Common myeloid progenitor, CD34-positive (primary cell): ENCODE data around the gene IGF2BP2.
"Not testable (repeated sequence)": the region's sequence is repeated elsewhere in the genome, so short reads cannot be mapped to it uniquely, and the experiment has no call there.

Experiments used
- CTCF ChIA-PET: fragments of 350-600 bp; sonication (Branson Sonifier 250); formaldehyde crosslinking; loops from one replicate; lab custom pipeline; 2021; ENCODE audit warnings: antibody characterized with exemption; lab: Charles Lee
- POLR2A ChIA-PET: fragments of 350-600 bp; sonication (Branson Sonifier 250); formaldehyde crosslinking; loops from one replicate; lab custom pipeline; 2021; ENCODE audit warnings: antibody characterized with exemption; lab: Charles Lee
- DNase-seq, 3 donors: peaks; one replicate each; pipeline versions ENCODE4 v3.0.0 to v3.0.0-alpha.2; 2013
- H3K27ac ChIP-seq, 2 experiments: 1 replicate in 1 of 2; 2 replicates in 1 of 2; pipeline ENCODE4 v1.7.0; 2013; ENCODE audit warnings: inconsistent platforms in 2 of 2, low read length in 2 of 2, mild to moderate bottlenecking in 2 of 2, low read depth in 1 of 2, moderate library complexity in 1 of 2; ENCODE audit not compliant: severe bottlenecking in 2 of 2, insufficient read depth in 1 of 2, poor library complexity in 1 of 2
- H3K27me3 ChIP-seq, 5 experiments: replicated peaks in 2 of 5; 1 replicate in 3 of 5; 2 replicates in 2 of 5; pipeline versions ENCODE4 v1.6.1 to v1.7.0; 2013; ENCODE audit warnings: low read length in 4 of 5, mild to moderate bottlenecking in 2 of 5, moderate library complexity in 2 of 5, inconsistent platforms in 1 of 5; ENCODE audit not compliant: insufficient read depth in 5 of 5, control insufficient read depth in 4 of 5
- H3K36me3 ChIP-seq, 4 experiments: 1 replicate in 2 of 4; 2 replicates in 2 of 4; pipeline versions ENCODE4 v1.6.1 to v1.7.0; 2013; ENCODE audit warnings: low read length in 3 of 4, control low read depth in 1 of 4, mild to moderate bottlenecking in 1 of 4; ENCODE audit not compliant: control insufficient read depth in 4 of 4, insufficient read depth in 4 of 4
- H3K4me1 ChIP-seq, 4 experiments: 1 replicate in 3 of 4; 2 replicates in 1 of 4; pipeline versions ENCODE4 v1.6.1 to v1.7.1; 2013; ENCODE audit warnings: low read length in 3 of 4, mild to moderate bottlenecking in 3 of 4, control low read depth in 1 of 4, inconsistent platforms in 1 of 4, moderate library complexity in 1 of 4; ENCODE audit not compliant: control insufficient read depth in 4 of 4, insufficient read depth in 4 of 4; ENCODE audit errors: control extremely low read depth in 1 of 4
- H3K4me3 ChIP-seq, 7 experiments: 1 replicate in 4 of 7; 2 replicates in 3 of 7; pipeline versions ENCODE4 v1.5.1 to v1.7.0; 2013; ENCODE audit warnings: mild to moderate bottlenecking in 7 of 7, low read length in 6 of 7, moderate library complexity in 6 of 7, inconsistent platforms in 2 of 7, low read depth in 2 of 7, control low read depth in 1 of 7; ENCODE audit not compliant: insufficient read depth in 4 of 7, control insufficient read depth in 1 of 7; ENCODE audit errors: extremely low read depth in 1 of 7
- H3K9me3 ChIP-seq, 5 experiments: 1 replicate in 4 of 5; 2 replicates in 1 of 5; pipeline versions ENCODE4 v1.6.1 to v1.7.1; 2013; ENCODE audit warnings: low read length in 4 of 5, mild to moderate bottlenecking in 2 of 5, inconsistent platforms in 1 of 5, low read depth in 1 of 5, moderate library complexity in 1 of 5; ENCODE audit not compliant: control insufficient read depth in 4 of 5, insufficient read depth in 2 of 5; ENCODE audit errors: control extremely low read depth in 1 of 5
- WGBS: methylation state at CpG from one replicate; pipeline ENCODE4 v1.1.5; 2013; ENCODE audit not compliant: insufficient coverage; 5-methylcytosine and 5-hydroxymethylcytosine counted together

The IGF2BP2 gene

GRCh38 chr3:185697228-185697627 lies 127.6 kb downstream of the IGF2BP2 start:
- CTCF ChIA-PET, result interaction anchor here (0.8 kb wide), 1 partner anchor 21 kb away, joined by 3 read pairs; no protein-coding TSS in a partner anchor
- H3K4me3 ChIP-seq, DNase-seq, H3K27ac ChIP-seq, H3K9me3 ChIP-seq, H3K27me3 ChIP-seq, POLR2A ChIA-PET: not testable (repeated sequence)
- peaks cover 1 to 11% (median 3%) of the 10 kb centered on the region in 4 experiments for H3K4me1 ChIP-seq
- 92% methylated on average over 2 of the region's 7 CpGs for WGBS
- H3K36me3 ChIP-seq, result peaks cover 5 to 10% (median 7%) of the 10 kb centered on the region in 4 experiments

GRCh38 chr3:185696039-185696438 lies 128.8 kb downstream of the IGF2BP2 start:
- CTCF ChIA-PET, result interaction anchor here (1.0 to 1.1 kb wide), 2 partner anchors 36 to 72 kb away, joined by 3 to 4 read pairs; no protein-coding TSS in a partner anchor
- Histone ChIP-seq H3K9me3 (no peaks in the 10 kb centered on the region), H3K4me3 (no peak overlapping the region), H3K27me3 (no peaks in the 10 kb centered on the region), H3K4me1 (peaks cover 0 to 5% (median 0%) of the 10 kb centered on the region in 4 experiments), H3K27ac (no peak overlapping the region), H3K36me3 (peaks cover 5 to 17% (median 11%) of the 10 kb centered on the region in 4 experiments)
- WGBS, result 100% methylated on average over 3 of the region's 6 CpGs
- no peak for DNase-seq
- POLR2A ChIA-PET, result no interaction called here

GRCh38 chr3:185693985-185694653 lies 130.7 kb downstream of the IGF2BP2 start:
- no peaks in the 10 kb centered on the region for H3K27me3 ChIP-seq
- no peaks in the 10 kb centered on the region for H3K9me3 ChIP-seq
- H3K4me1 ChIP-seq, result no peaks in the 10 kb centered on the region
- peaks cover 6 to 20% (median 13%) of the 10 kb centered on the region in 4 experiments for H3K36me3 ChIP-seq
- H3K4me3 ChIP-seq, result no peak overlapping the region
- H3K27ac ChIP-seq, result no peak overlapping the region
- no peak for DNase-seq
- ChIA-PET POLR2A (interaction anchor here (0.6 to 1.4 kb wide), 2 partner anchors 13 to 172 kb away, joined by 3 to 4 read pairs; no protein-coding TSS in a partner anchor), CTCF (interaction anchor here (1.1 to 1.4 kb wide), 4 partner anchors 33 to 138 kb away, joined by 3 to 5 read pairs (median 3); no protein-coding TSS in a partner anchor)
- WGBS, result 94% methylated on average over 2 of the region's 4 CpGs

GRCh38 chr3:185691622-185692021 lies 133.2 kb downstream of the IGF2BP2 start:
- H3K9me3 ChIP-seq, result no peaks in the 10 kb centered on the region
- H3K27me3 ChIP-seq, result no peaks in the 10 kb centered on the region
- DNase-seq, result no peak
- H3K27ac ChIP-seq, result no peak overlapping the region
- H3K4me1 ChIP-seq, result no peaks in the 10 kb centered on the region
- peaks cover 11 to 39% (median 27%) of the 10 kb centered on the region in 4 experiments for H3K36me3 ChIP-seq
- H3K4me3 ChIP-seq, result no peak overlapping the region
- WGBS, result 100% methylated on average over 1 of the region's 2 CpGs
- ChIA-PET POLR2A (interaction anchor here (1.3 kb wide), 1 partner anchor 11 kb away, joined by 5 read pairs; no protein-coding TSS in a partner anchor), CTCF (interaction anchor here (1.1 to 1.6 kb wide), 3 partner anchors 9 to 32 kb away, joined by 4 to 5 read pairs (median 4); no protein-coding TSS in a partner anchor)

GRCh38 chr3:185687271-185687878 lies 137.5 kb downstream of the IGF2BP2 start:
- Histone ChIP-seq H3K27ac (no peak overlapping the region), H3K4me1 (no peaks in the 10 kb centered on the region), H3K27me3 (no peaks in the 10 kb centered on the region), H3K9me3 (peaks cover 0 to 6% (median 0%) of the 10 kb centered on the region in 5 experiments), H3K36me3 (peaks cover 28 to 65% (median 49%) of the 10 kb centered on the region in 4 experiments), H3K4me3 (no peak overlapping the region)
- POLR2A ChIA-PET, result interaction anchor here (0.6 kb wide), 1 partner anchor 195 kb away, joined by 3 read pairs; no protein-coding TSS in a partner anchor
- CTCF ChIA-PET, result interaction anchor here (0.6 to 1.5 kb wide), 2 partner anchors 10 to 25 kb away, joined by 3 read pairs; no protein-coding TSS in a partner anchor
- DNase-seq, result no peak
- WGBS, result 100% methylated on average over 3 of the region's 6 CpGs

- Histone ChIP-seq H3K36me3 (peaks cover 28 to 67% (median 46%) of the 10 kb centered on the region in 4 experiments), H3K27me3 (no peaks in the 10 kb centered on the region), H3K9me3 (peaks cover 0 to 10% (median 2%) of the 10 kb centered on the region in 5 experiments), H3K4me1 (no peaks in the 10 kb centered on the region), H3K27ac (no peak overlapping the region), H3K4me3 (no peak overlapping the region)
- no peak for DNase-seq
- CTCF ChIA-PET, result interaction anchor here (0.7 kb wide), 1 partner anchor 9 kb away, joined by 4 read pairs; no protein-coding TSS in a partner anchor
- WGBS, result over 99% methylated on average over 7 of the region's 9 CpGs
- POLR2A ChIA-PET, result no interaction called here
Observed at GRCh38 chr3:185685231-185686035, 139.4 kb downstream of the IGF2BP2 start.
